WTC11 (cell line): ENCODE data around the gene STK31. TPM values are rescaled to one million over a fixed set of nuclear protein-coding genes. Genes with fewer than 3 reads are reported as not detected.
A peak's percentile ranks its signal among the peaks of the same experiment; 100 is the strongest.

Experiments
- ATAC-seq: fragments of 200-7000 bp; cut with Tn5 transposase; 2 replicates; pipeline ENCODE4 v1.10.0; 2021; ENCODE audit warnings: mild to moderate bottlenecking, moderate library complexity
- Bru-seq: library from RNA; stranded (reverse); fragments of 400-500 nt; gene quantifications from one replicate; lab custom pipeline; 2021; lab: Mats Ljungman, UMichigan
- CTCF ChIA-PET: fragments of 300-600 bp; sonication (Branson Sonifier 250); formaldehyde crosslinking; loops from one replicate; lab custom pipeline; 2021; ENCODE audit warnings: antibody characterized with exemption; lab: Charles Lee
- POLR2A ChIA-PET: fragments of 350-600 bp; sonication (Branson Sonifier 250); formaldehyde crosslinking; loops from one replicate; lab custom pipeline; 2021; ENCODE audit warnings: antibody characterized with exemption; lab: Charles Lee
- DNase-seq: peaks from one replicate; pipeline ENCODE4 v3.0.0; 2021; ENCODE audit warnings: low spot score
- H3K27ac Mint-ChIP-seq: 2 replicates; pipeline ENCODE4 v1.8.0; 2021; ENCODE audit warnings: mixed read lengths
- H3K27me3 Mint-ChIP-seq: 2 replicates; pipeline ENCODE4 v1.8.0; 2021; ENCODE audit warnings: low read depth, mild to moderate bottlenecking, moderate library complexity, mixed read lengths
- H3K36me3 Mint-ChIP-seq: 2 replicates; pipeline ENCODE4 v1.8.0; 2021; ENCODE audit warnings: mixed read lengths
- H3K4me1 Mint-ChIP-seq: 2 replicates; pipeline ENCODE4 v1.8.0; 2022; ENCODE audit warnings: mixed read lengths
- H3K4me3 Mint-ChIP-seq: 2 replicates; pipeline ENCODE4 v1.8.0; 2021; ENCODE audit warnings: mild to moderate bottlenecking, moderate library complexity, mixed read lengths
- H3K9me3 Mint-ChIP-seq: 2 replicates; pipeline ENCODE4 v1.8.0; 2021; ENCODE audit warnings: mixed read lengths
- ATF2 ChIP-seq: sonication (generic); formaldehyde crosslinking; IDR thresholded peaks from 2 replicates; pipeline ENCODE4 v1.8.1; 2022; ENCODE audit warnings: low read depth, missing genetic modification reagents, borderline replicate concordance
- CTCF ChIP-seq: fragments of 200-600 bp; IDR thresholded peaks from 2 replicates; pipeline ENCODE4 v1.8.0; 2022; ENCODE audit warnings: antibody characterized with exemption
- E2F1 ChIP-seq: sonication (generic); formaldehyde crosslinking; IDR thresholded peaks from 2 replicates; pipeline ENCODE4 v1.8.0; 2022; ENCODE audit warnings: mild to moderate bottlenecking, missing genetic modification reagents
- ELF4 ChIP-seq: sonication (generic); formaldehyde crosslinking; IDR thresholded peaks from 2 replicates; pipeline ENCODE4 v1.8.1; 2022; ENCODE audit warnings: low read depth, mild to moderate bottlenecking, moderate library complexity, missing genetic modification reagents
- EMX1 ChIP-seq: fragments of 250-450 bp; sonication (Bioruptor Pico); IDR thresholded peaks from 2 replicates; pipeline ENCODE4 v1.8.0; 2021; ENCODE audit warnings: mild to moderate bottlenecking
- FOXK1 ChIP-seq: sonication (generic); formaldehyde crosslinking; IDR thresholded peaks from 2 replicates; pipeline ENCODE4 v1.8.0; 2022; ENCODE audit warnings: mild to moderate bottlenecking, moderate library complexity, missing genetic modification reagents
- FOXP1 ChIP-seq: sonication (generic); formaldehyde crosslinking; IDR thresholded peaks from 2 replicates; pipeline ENCODE4 v1.8.0; 2022; ENCODE audit warnings: missing genetic modification reagents, mild to moderate bottlenecking, moderate library complexity, borderline replicate concordance
- HMGA2 ChIP-seq: fragments of 250-450 bp; sonication (Bioruptor Pico); IDR thresholded peaks from 2 replicates; pipeline ENCODE4 v1.4.0; 2021; ENCODE audit warnings: mild to moderate bottlenecking, moderate library complexity
- IRF2 ChIP-seq: sonication (generic); formaldehyde crosslinking; IDR thresholded peaks from 2 replicates; pipeline ENCODE4 v1.8.0; 2022; ENCODE audit warnings: low read depth, missing genetic modification reagents, borderline replicate concordance
- NFE2L1 ChIP-seq: sonication (generic); formaldehyde crosslinking; IDR thresholded peaks from 2 replicates; pipeline ENCODE4 v1.8.1; 2023; ENCODE audit warnings: missing genetic modification reagents
- NR2C2 ChIP-seq: sonication (generic); formaldehyde crosslinking; IDR thresholded peaks from 2 replicates; pipeline ENCODE4 v1.8.0; 2022; ENCODE audit warnings: mild to moderate bottlenecking, missing genetic modification reagents
- PRRX2 ChIP-seq: fragments of 250-450 bp; sonication (Bioruptor Pico); IDR thresholded peaks from 2 replicates; pipeline ENCODE4 v1.8.0; 2021; ENCODE audit warnings: mild to moderate bottlenecking
- ZBTB21 ChIP-seq: sonication (generic); formaldehyde crosslinking; IDR thresholded peaks from 2 replicates; pipeline ENCODE4 v1.8.1; 2023; ENCODE audit warnings: mild to moderate bottlenecking, missing genetic modification reagents, borderline replicate concordance
- ZNF263 ChIP-seq: sonication (generic); formaldehyde crosslinking; IDR thresholded peaks from 2 replicates; pipeline ENCODE4 v1.8.1; 2022; ENCODE audit warnings: low read depth, mild to moderate bottlenecking, moderate library complexity, missing genetic modification reagents
- ZNF416 ChIP-seq: fragments of 250-450 bp; sonication (Bioruptor Pico); IDR thresholded peaks from 2 replicates; pipeline ENCODE4 v1.9.0; 2021; ENCODE audit warnings: mild to moderate bottlenecking, inconsistent platforms
- long read RNA-seq, 3 experiments: library from RNA in 1 of 3; library from capped mRNA in 1 of 3; library from polyadenylated mRNA in 1 of 3; unstranded in 2 of 3; stranded (forward) in 1 of 3; transcript quantifications; one replicate each; pipeline ENCODE4 v2.0.0, GENCODE V29; 2021
- total RNA-seq: library from RNA; stranded (reverse); gene quantifications from 3 replicates; pipeline ENCODE4 v1.2.3, GENCODE V29; 2021
- TF ChIP-seq, protein P1 (sequence below): sonication (generic); formaldehyde crosslinking; IDR thresholded peaks from 2 replicates; pipeline ENCODE4 v1.8.0; 2022; ENCODE audit warnings: mild to moderate bottlenecking, missing genetic modification reagents
- TF ChIP-seq, protein P2 (sequence below): sonication (generic); formaldehyde crosslinking; IDR thresholded peaks from 2 replicates; pipeline ENCODE4 v1.8.1; 2023; ENCODE audit warnings: mild to moderate bottlenecking, missing genetic modification reagents, borderline replicate concordance
- TF ChIP-seq, protein P3 (sequence below): fragments of 250-450 bp; sonication (Bioruptor Pico); IDR thresholded peaks from 2 replicates; pipeline ENCODE4 v1.9.0; 2021; ENCODE audit warnings: mild to moderate bottlenecking
- TF ChIP-seq, protein P4 (sequence below): sonication (generic); formaldehyde crosslinking; IDR thresholded peaks from 2 replicates; pipeline ENCODE4 v1.8.0; 2023; ENCODE audit warnings: missing genetic modification reagents, mild to moderate bottlenecking, borderline replicate concordance

STK31 gene
- 0.21 to 0.42 TPM (median 0.30 TPM) in 3 replicates for total RNA-seq
- percentile 20 among the genes with signal in this experiment for Bru-seq, nascent RNA
- long read RNA-seq, experiment 1: 0 reads
- long read RNA-seq, experiment 2, partial matches to known transcripts: 1 of 1 reads
- long read RNA-seq, experiment 2, other reads (novel, unspliced or antisense): 0 of 1 reads
- long read RNA-seq, experiment 3: 0 reads

DNA sequence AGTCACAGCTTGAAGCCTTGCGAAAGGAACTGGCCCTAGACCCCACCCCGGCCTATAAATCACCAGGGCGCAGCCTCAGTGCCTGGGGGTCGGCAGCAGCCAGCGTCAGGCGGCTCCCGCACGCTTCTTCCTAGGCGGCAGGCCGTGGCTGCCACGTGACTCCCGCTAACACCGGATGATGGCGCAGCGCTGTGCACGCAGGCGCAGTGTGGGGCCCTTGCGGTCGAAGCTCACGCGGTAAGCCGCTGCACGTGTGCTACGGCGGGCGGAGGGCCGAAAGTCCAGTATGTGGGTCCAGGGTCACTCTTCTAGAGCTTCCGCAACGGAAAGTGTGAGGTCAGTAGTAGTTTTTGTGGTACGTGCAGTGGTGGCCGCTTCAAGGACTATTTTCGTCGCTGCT lies at the start of gene STK31:
Gene STK31, plus strand, starts transcription at position 220 of the 400 bp plus-strand sequence. Its CDS starts 67 bp downstream, at position 287.
- peaks cover 4% of the 10 kb centered on the region; the same call in 1 of the 2 replicates for H3K27me3 Mint-ChIP-seq
- ATAC-seq (peak; percentile 59), DNase-seq (peak; percentile 32)
- ChIA-PET POLR2A (no interaction called here), CTCF (interaction anchor here (0.9 to 5.0 kb wide), 6 partner anchors 13 to 163 kb away, joined by 3 to 30 read pairs (median 10); no protein-coding TSS in a partner anchor)
- H3K9me3 Mint-ChIP-seq: peaks cover 23% of the 10 kb centered on the region
- H3K36me3 Mint-ChIP-seq: peaks cover 16% of the 10 kb centered on the region
- no peak within 1 kb of the TSS for H3K27ac Mint-ChIP-seq
- no peak within 1 kb of the TSS for H3K4me3 Mint-ChIP-seq
- H3K4me1 Mint-ChIP-seq: no peaks in the 10 kb centered on the region
- TF ChIP-seq NFE2L1 (CRISPR knock-in tag) (no peak), NR2C2 (no peak), FOXP1 (CRISPR knock-in tag) (peak; percentile 71; the same call in 1 of the 2 replicates), CTCF (no peak), HMGA2 (CRISPR knock-in tag) (no peak)
- TF ChIP-seq, protein P1, sequence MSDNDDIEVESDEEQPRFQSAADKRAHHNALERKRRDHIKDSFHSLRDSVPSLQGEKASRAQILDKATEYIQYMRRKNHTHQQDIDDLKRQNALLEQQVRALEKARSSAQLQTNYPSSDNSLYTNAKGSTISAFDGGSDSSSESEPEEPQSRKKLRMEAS (CRISPR knock-in tag): 0 out of 2 replicates have a peak, but pooled peaks have one; percentile 14

GRCh38 chr7:23661385-23661784 lies 48.6 kb upstream of the STK31 start:
- no peak for ATAC-seq
- POLR2A ChIA-PET: no interaction called here
- CTCF ChIA-PET: interaction anchor here (0.6 to 3.0 kb wide), 4 partner anchors 19 to 388 kb away, joined by 3 to 16 read pairs (median 4); partner anchors contain the start of gene FAM221A
- TF ChIP-seq E2F1 (CRISPR knock-in tag) (no peak), HMGA2 (CRISPR knock-in tag) (no peak), ELF4 (no peak), ZNF263 (no peak), FOXK1 (CRISPR knock-in tag) (no peak), ZBTB21 (CRISPR knock-in tag) (no peak), PRRX2 (CRISPR knock-in tag) (no peak), ZNF416 (CRISPR knock-in tag) (no peak), IRF2 (CRISPR knock-in tag) (no peak), EMX1 (CRISPR knock-in tag) (no peak), ATF2 (no peak)
- TF ChIP-seq, protein P2, sequence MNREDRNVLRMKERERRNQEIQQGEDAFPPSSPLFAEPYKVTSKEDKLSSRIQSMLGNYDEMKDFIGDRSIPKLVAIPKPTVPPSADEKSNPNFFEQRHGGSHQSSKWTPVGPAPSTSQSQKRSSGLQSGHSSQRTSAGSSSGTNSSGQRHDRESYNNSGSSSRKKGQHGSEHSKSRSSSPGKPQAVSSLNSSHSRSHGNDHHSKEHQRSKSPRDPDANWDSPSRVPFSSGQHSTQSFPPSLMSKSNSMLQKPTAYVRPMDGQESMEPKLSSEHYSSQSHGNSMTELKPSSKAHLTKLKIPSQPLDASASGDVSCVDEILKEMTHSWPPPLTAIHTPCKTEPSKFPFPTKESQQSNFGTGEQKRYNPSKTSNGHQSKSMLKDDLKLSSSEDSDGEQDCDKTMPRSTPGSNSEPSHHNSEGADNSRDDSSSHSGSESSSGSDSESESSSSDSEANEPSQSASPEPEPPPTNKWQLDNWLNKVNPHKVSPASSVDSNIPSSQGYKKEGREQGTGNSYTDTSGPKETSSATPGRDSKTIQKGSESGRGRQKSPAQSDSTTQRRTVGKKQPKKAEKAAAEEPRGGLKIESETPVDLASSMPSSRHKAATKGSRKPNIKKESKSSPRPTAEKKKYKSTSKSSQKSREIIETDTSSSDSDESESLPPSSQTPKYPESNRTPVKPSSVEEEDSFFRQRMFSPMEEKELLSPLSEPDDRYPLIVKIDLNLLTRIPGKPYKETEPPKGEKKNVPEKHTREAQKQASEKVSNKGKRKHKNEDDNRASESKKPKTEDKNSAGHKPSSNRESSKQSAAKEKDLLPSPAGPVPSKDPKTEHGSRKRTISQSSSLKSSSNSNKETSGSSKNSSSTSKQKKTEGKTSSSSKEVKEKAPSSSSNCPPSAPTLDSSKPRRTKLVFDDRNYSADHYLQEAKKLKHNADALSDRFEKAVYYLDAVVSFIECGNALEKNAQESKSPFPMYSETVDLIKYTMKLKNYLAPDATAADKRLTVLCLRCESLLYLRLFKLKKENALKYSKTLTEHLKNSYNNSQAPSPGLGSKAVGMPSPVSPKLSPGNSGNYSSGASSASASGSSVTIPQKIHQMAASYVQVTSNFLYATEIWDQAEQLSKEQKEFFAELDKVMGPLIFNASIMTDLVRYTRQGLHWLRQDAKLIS (CRISPR knock-in tag): no peak
- TF ChIP-seq, protein P3, sequence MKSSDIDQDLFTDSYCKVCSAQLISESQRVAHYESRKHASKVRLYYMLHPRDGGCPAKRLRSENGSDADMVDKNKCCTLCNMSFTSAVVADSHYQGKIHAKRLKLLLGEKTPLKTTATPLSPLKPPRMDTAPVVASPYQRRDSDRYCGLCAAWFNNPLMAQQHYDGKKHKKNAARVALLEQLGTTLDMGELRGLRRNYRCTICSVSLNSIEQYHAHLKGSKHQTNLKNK: no peak
- TF ChIP-seq, protein P4, sequence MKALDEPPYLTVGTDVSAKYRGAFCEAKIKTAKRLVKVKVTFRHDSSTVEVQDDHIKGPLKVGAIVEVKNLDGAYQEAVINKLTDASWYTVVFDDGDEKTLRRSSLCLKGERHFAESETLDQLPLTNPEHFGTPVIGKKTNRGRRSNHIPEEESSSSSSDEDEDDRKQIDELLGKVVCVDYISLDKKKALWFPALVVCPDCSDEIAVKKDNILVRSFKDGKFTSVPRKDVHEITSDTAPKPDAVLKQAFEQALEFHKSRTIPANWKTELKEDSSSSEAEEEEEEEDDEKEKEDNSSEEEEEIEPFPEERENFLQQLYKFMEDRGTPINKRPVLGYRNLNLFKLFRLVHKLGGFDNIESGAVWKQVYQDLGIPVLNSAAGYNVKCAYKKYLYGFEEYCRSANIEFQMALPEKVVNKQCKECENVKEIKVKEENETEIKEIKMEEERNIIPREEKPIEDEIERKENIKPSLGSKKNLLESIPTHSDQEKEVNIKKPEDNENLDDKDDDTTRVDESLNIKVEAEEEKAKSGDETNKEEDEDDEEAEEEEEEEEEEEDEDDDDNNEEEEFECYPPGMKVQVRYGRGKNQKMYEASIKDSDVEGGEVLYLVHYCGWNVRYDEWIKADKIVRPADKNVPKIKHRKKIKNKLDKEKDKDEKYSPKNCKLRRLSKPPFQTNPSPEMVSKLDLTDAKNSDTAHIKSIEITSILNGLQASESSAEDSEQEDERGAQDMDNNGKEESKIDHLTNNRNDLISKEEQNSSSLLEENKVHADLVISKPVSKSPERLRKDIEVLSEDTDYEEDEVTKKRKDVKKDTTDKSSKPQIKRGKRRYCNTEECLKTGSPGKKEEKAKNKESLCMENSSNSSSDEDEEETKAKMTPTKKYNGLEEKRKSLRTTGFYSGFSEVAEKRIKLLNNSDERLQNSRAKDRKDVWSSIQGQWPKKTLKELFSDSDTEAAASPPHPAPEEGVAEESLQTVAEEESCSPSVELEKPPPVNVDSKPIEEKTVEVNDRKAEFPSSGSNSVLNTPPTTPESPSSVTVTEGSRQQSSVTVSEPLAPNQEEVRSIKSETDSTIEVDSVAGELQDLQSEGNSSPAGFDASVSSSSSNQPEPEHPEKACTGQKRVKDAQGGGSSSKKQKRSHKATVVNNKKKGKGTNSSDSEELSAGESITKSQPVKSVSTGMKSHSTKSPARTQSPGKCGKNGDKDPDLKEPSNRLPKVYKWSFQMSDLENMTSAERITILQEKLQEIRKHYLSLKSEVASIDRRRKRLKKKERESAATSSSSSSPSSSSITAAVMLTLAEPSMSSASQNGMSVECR (CRISPR knock-in tag): no peak

More at GRCh38 chr7:23661385-23661784, 48.6 kb upstream of the STK31 start:
- Mint-ChIP-seq H3K27ac (peak overlapping the region; percentile 28), H3K4me3 (no peak overlapping the region), H3K36me3 (peaks cover 15% of the 10 kb centered on the region), H3K4me1 (peaks cover 39% of the 10 kb centered on the region), H3K9me3 (peaks cover 16% of the 10 kb centered on the region), H3K27me3 (no peaks in the 10 kb centered on the region; the same call in 1 of the 2 replicates)
- no peak for DNase-seq
